ENCODE measurements around the gene HPRT1.

The HPRT1 gene

GRCh38 chrX:134423606-134424005, 36.4 kb upstream of the HPRT1 start:
- no peak overlapping the region for H3K4me3 ChIP-seq (IDR thresholded peaks at IDR 0.05; ENCODE audit: insufficient read depth, low read depth, low read length)
- no peaks in the 10 kb centered on the region for H3K79me2 ChIP-seq (ENCODE audit: insufficient read depth, low read depth)
- no peak overlapping the region for H3K9ac ChIP-seq
- no peaks in the 10 kb centered on the region for H4K20me1 ChIP-seq (ENCODE audit: insufficient read depth)
- TF ChIP-seq CTCF (conservative IDR thresholded peaks at IDR 0.05; ENCODE audit: low read depth, low read length) = peak; percentile 43; the same call in 1 of the 2 replicates
- no peaks in the 10 kb centered on the region for H3K27me3 ChIP-seq (ENCODE audit: insufficient read depth, low read depth)
- no peak overlapping the region for H3K4me2 ChIP-seq
- no peak overlapping the region for H3K27ac ChIP-seq
- H2AFZ ChIP-seq (ENCODE audit: low read depth) = no peak overlapping the region
- no peaks in the 10 kb centered on the region for H3K4me1 ChIP-seq (ENCODE audit: low read depth, poor library complexity, severe bottlenecking)
- no peaks in the 10 kb centered on the region for H3K36me3 ChIP-seq (ENCODE audit: insufficient read depth)

GRCh38 chrX:134426281-134426680, 33.7 kb upstream of the HPRT1 start:
- Histone ChIP-seq H2AFZ (ENCODE audit: low read depth) (no peak overlapping the region), H3K27ac (no peak overlapping the region), H3K36me3 (ENCODE audit: insufficient read depth) (no peaks in the 10 kb centered on the region), H3K4me3 (IDR thresholded peaks at IDR 0.05; ENCODE audit: insufficient read depth, low read depth, low read length) (no peak overlapping the region), H3K4me1 (ENCODE audit: low read depth, poor library complexity, severe bottlenecking) (no peaks in the 10 kb centered on the region), H3K27me3 (ENCODE audit: insufficient read depth, low read depth) (no peaks in the 10 kb centered on the region), H3K9ac (no peak overlapping the region), H4K20me1 (ENCODE audit: insufficient read depth) (no peaks in the 10 kb centered on the region), H3K4me2 (no peak overlapping the region), H3K79me2 (ENCODE audit: insufficient read depth, low read depth) (no peaks in the 10 kb centered on the region)
- TF ChIP-seq CTCF (conservative IDR thresholded peaks at IDR 0.05; ENCODE audit: low read depth, low read length) = no peak

- Histone ChIP-seq H3K4me3 (IDR thresholded peaks at IDR 0.05; ENCODE audit: insufficient read depth, low read depth, low read length) (no peak overlapping the region), H3K36me3 (ENCODE audit: insufficient read depth) (no peaks in the 10 kb centered on the region), H2AFZ (ENCODE audit: low read depth) (no peak overlapping the region), H3K27ac (no peak overlapping the region), H3K79me2 (ENCODE audit: insufficient read depth, low read depth) (no peaks in the 10 kb centered on the region), H3K4me1 (ENCODE audit: low read depth, poor library complexity, severe bottlenecking) (no peaks in the 10 kb centered on the region), H4K20me1 (ENCODE audit: insufficient read depth) (no peaks in the 10 kb centered on the region), H3K4me2 (no peak overlapping the region), H3K27me3 (ENCODE audit: insufficient read depth, low read depth) (no peaks in the 10 kb centered on the region), H3K9ac (no peak overlapping the region)
- TF ChIP-seq CTCF (conservative IDR thresholded peaks at IDR 0.05; ENCODE audit: low read depth, low read length) = no peak
Measured at GRCh38 chrX:134431894-134432293, 28.1 kb upstream of the HPRT1 start.

GRCh38 chrX:134435894-134436293, 24.1 kb upstream of the HPRT1 start:
- Histone ChIP-seq H3K79me2 (ENCODE audit: insufficient read depth, low read depth) (no peaks in the 10 kb centered on the region), H3K36me3 (ENCODE audit: insufficient read depth) (no peaks in the 10 kb centered on the region), H2AFZ (ENCODE audit: low read depth) (no peak overlapping the region), H3K27ac (no peak overlapping the region), H3K4me2 (no peak overlapping the region), H3K4me3 (IDR thresholded peaks at IDR 0.05; ENCODE audit: insufficient read depth, low read depth, low read length) (no peak overlapping the region), H3K9ac (no peak overlapping the region), H3K4me1 (ENCODE audit: low read depth, poor library complexity, severe bottlenecking) (peaks cover 7% of the 10 kb centered on the region), H3K27me3 (ENCODE audit: insufficient read depth, low read depth) (no peaks in the 10 kb centered on the region), H4K20me1 (ENCODE audit: insufficient read depth) (no peaks in the 10 kb centered on the region)
- no peak for TF ChIP-seq CTCF (conservative IDR thresholded peaks at IDR 0.05; ENCODE audit: low read depth, low read length)

Data from KMS-11 (cell line).